ENCODE data around the gene PCNT. TPM values are rescaled to one million over a fixed set of nuclear protein-coding genes. Genes with fewer than 3 reads are reported as not detected.

Gene PCNT
- total RNA-seq, 1 donor from 2014 or later, result 36.0 TPM

DNA sequence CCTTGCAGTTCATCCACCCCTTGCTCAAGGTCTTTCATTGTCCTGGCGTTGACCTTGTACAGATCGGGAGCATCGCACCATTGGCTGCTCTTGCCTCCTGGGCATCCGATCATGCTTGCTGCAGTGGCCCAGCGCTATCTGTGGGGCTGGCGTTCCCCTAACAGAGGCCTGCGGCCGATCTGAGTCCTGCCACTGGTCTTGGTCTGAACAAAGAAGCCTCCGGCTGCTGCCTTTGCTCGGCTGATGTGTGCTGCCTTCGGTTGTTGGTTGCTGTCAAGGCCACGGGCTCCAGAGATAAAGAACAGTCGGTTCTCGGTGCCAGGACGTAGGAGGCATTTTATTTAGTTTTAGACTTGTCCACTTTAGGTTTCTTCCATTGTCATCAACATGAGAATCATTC is 39.0 kb downstream of the PCNT start:
- Mint-ChIP-seq H3K4me1 (ENCODE audit: unreplicated experiment) (peaks cover 6% of the 10 kb centered on the region), H3K36me3 (ENCODE audit: low read depth, unreplicated experiment) (peaks cover 33% of the 10 kb centered on the region), H3K9me3 (ENCODE audit: unreplicated experiment) (no peaks in the 10 kb centered on the region), H3K27ac (ENCODE audit: unreplicated experiment) (peak overlapping the region; percentile 5), H3K4me3 (ENCODE audit: unreplicated experiment) (no peak overlapping the region), H3K27me3 (ENCODE audit: unreplicated experiment) (peaks cover 7% of the 10 kb centered on the region)
- no peak for DNase-seq (ENCODE audit: low spot score)
- TF ChIP-seq, protein P1, sequence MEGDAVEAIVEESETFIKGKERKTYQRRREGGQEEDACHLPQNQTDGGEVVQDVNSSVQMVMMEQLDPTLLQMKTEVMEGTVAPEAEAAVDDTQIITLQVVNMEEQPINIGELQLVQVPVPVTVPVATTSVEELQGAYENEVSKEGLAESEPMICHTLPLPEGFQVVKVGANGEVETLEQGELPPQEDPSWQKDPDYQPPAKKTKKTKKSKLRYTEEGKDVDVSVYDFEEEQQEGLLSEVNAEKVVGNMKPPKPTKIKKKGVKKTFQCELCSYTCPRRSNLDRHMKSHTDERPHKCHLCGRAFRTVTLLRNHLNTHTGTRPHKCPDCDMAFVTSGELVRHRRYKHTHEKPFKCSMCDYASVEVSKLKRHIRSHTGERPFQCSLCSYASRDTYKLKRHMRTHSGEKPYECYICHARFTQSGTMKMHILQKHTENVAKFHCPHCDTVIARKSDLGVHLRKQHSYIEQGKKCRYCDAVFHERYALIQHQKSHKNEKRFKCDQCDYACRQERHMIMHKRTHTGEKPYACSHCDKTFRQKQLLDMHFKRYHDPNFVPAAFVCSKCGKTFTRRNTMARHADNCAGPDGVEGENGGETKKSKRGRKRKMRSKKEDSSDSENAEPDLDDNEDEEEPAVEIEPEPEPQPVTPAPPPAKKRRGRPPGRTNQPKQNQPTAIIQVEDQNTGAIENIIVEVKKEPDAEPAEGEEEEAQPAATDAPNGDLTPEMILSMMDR (IDR thresholded peaks at IDR 0.05; ENCODE audit: unreplicated experiment), result no peak

DNA sequence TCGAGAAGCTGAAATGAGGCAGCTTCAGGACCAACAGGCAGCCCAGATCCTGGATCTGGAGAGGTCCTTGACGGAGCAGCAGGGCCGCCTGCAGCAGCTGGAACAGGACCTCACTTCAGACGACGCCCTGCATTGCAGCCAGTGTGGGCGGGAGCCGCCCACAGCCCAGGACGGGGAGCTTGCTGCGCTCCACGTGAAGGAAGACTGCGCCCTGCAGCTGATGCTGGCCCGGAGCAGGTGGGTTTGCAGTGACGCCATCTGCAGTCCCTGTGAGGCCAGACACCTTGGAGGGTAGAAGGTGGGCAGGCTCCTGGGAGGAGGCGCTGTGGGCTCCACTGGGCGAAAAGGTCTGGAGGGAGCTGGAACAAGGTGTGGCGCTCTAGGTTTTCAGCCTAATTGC is 39.7 kb downstream of the PCNT start:
- Mint-ChIP-seq H3K9me3 (ENCODE audit: unreplicated experiment) (no peaks in the 10 kb centered on the region), H3K4me3 (ENCODE audit: unreplicated experiment) (no peak overlapping the region), H3K36me3 (ENCODE audit: low read depth, unreplicated experiment) (peaks cover 34% of the 10 kb centered on the region), H3K4me1 (ENCODE audit: unreplicated experiment) (peaks cover 8% of the 10 kb centered on the region), H3K27ac (ENCODE audit: unreplicated experiment) (no peak overlapping the region), H3K27me3 (ENCODE audit: unreplicated experiment) (peaks cover 7% of the 10 kb centered on the region)
- no peak for DNase-seq (ENCODE audit: low spot score)
- TF ChIP-seq, protein P1 (IDR thresholded peaks at IDR 0.05; ENCODE audit: unreplicated experiment), result no peak

DNA sequence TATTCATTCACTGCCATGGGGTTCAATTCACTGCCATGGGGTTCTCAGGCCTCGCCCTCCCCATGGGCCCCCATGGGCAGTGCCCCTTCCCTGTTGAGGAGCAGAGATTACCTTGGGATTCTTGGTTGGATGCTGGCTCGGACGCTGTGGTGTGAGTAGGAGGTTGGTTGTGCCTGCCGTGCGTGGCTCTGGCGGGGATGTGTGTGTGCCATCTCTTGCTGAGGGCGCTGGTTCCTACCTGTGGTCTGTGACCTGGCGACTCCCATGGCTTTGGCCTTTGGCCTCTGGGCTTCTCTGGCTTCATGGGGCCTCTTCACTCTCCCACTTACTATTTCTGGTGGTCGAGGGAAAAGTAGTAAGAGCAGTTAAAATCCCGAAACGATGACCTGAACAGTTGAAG is 42.1 kb downstream of the PCNT start:
- Mint-ChIP-seq H3K27ac (ENCODE audit: unreplicated experiment) (no peak overlapping the region), H3K9me3 (ENCODE audit: unreplicated experiment) (no peaks in the 10 kb centered on the region), H3K4me3 (ENCODE audit: unreplicated experiment) (no peak overlapping the region), H3K27me3 (ENCODE audit: unreplicated experiment) (peaks cover 7% of the 10 kb centered on the region), H3K36me3 (ENCODE audit: low read depth, unreplicated experiment) (peaks cover 34% of the 10 kb centered on the region), H3K4me1 (ENCODE audit: unreplicated experiment) (peaks cover 14% of the 10 kb centered on the region)
- TF ChIP-seq, protein P1 (IDR thresholded peaks at IDR 0.05; ENCODE audit: unreplicated experiment), result no peak
- no peak for DNase-seq (ENCODE audit: low spot score)

DNA sequence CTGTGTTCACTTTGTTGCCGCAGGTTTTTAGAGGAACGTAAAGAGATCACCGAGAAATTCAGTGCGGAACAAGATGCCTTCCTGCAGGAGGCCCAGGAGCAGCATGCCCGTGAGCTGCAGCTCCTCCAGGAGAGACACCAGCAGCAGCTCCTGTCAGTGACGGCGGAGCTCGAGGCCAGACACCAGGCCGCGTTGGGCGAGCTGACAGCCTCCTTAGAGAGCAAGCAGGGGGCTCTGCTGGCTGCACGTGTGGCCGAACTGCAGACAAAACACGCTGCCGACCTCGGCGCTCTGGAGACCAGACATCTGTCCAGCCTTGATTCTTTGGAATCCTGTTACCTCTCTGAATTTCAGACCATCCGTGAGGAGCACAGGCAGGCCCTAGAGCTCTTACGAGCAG is 42.6 kb downstream of the PCNT start:
- Mint-ChIP-seq H3K4me3 (ENCODE audit: unreplicated experiment) (no peak overlapping the region), H3K27me3 (ENCODE audit: unreplicated experiment) (peaks cover 7% of the 10 kb centered on the region), H3K9me3 (ENCODE audit: unreplicated experiment) (no peaks in the 10 kb centered on the region), H3K27ac (ENCODE audit: unreplicated experiment) (peak overlapping the region; percentile 70), H3K36me3 (ENCODE audit: low read depth, unreplicated experiment) (peaks cover 33% of the 10 kb centered on the region), H3K4me1 (ENCODE audit: unreplicated experiment) (peaks cover 14% of the 10 kb centered on the region)
- no peak for DNase-seq (ENCODE audit: low spot score)
- TF ChIP-seq, protein P1 (IDR thresholded peaks at IDR 0.05; ENCODE audit: unreplicated experiment), result no peak

DNA sequence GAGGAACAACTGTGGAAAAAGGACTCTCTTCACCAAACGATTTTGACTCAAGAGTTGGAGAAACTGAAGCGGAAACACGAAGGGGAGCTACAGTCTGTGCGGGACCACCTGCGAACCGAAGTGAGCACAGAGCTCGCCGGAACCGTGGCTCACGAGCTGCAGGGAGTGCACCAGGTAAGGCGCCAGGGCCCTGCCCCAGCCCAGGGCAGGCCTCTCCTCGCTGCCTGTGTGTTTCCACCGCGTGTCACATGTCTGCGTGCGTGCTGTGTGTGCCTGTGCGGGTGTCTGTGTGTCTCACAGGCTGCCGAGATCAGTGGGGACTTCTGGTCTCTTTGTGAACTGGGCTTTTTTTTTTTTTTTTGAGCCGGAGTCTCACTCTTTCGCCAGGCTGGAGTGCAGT is 43.0 kb downstream of the PCNT start:
- Mint-ChIP-seq H3K36me3 (ENCODE audit: low read depth, unreplicated experiment) (peaks cover 35% of the 10 kb centered on the region), H3K27me3 (ENCODE audit: unreplicated experiment) (peaks cover 7% of the 10 kb centered on the region), H3K4me3 (ENCODE audit: unreplicated experiment) (no peak overlapping the region), H3K4me1 (ENCODE audit: unreplicated experiment) (peaks cover 14% of the 10 kb centered on the region), H3K27ac (ENCODE audit: unreplicated experiment) (peak overlapping the region; percentile 70), H3K9me3 (ENCODE audit: unreplicated experiment) (no peaks in the 10 kb centered on the region)
- DNase-seq (ENCODE audit: low spot score), result no peak
- TF ChIP-seq, protein P1 (IDR thresholded peaks at IDR 0.05; ENCODE audit: unreplicated experiment), result no peak
